Loucy (cell line): ENCODE results near the gene MED29.

Source experiments
- H2AFZ ChIP-seq: fragments of 200-600 bp; sonication (generic); 2 replicates; pipeline ENCODE4 v1.6.0; 2016; ENCODE audit warnings: antibody characterized with exemption, mild to moderate bottlenecking, low read length, moderate library complexity
- H3F3A ChIP-seq: fragments of 200-600 bp; 2 replicates; pipeline ENCODE4 v1.6.0; 2016; ENCODE audit warnings: antibody characterized with exemption, low read depth, mild to moderate bottlenecking
- H3K27me3 ChIP-seq: fragments of 200-600 bp; sonication (generic); 2 replicates; pipeline ENCODE4 v1.6.1; 2014; ENCODE audit warnings: low read length, mild to moderate bottlenecking; ENCODE audit not compliant: insufficient read depth, poor library complexity, severe bottlenecking
- H3K36me3 ChIP-seq: fragments of 200-600 bp; sonication (generic); 2 replicates; pipeline ENCODE4 v1.6.1; 2016; ENCODE audit warnings: low read length; ENCODE audit not compliant: insufficient read depth
- H3K4me1 ChIP-seq: fragments of 200-600 bp; sonication (generic); 2 replicates; pipeline ENCODE4 v1.5.1; 2014; ENCODE audit warnings: low read length, mild to moderate bottlenecking; ENCODE audit not compliant: insufficient read depth, poor library complexity, severe bottlenecking
- H3K4me2 ChIP-seq: fragments of 200-600 bp; sonication (generic); 2 replicates; pipeline ENCODE4 v1.6.0; 2014; ENCODE audit warnings: antibody characterized with exemption, low read length, low read depth, mild to moderate bottlenecking; ENCODE audit not compliant: poor library complexity, severe bottlenecking
- H3K4me3 ChIP-seq: fragments of 200-600 bp; sonication (generic); 2 replicates; pipeline ENCODE4 v1.5.1; 2014; ENCODE audit warnings: low read length, mild to moderate bottlenecking, mixed read lengths; ENCODE audit not compliant: poor library complexity, severe bottlenecking
- H3K79me2 ChIP-seq: fragments of 200-600 bp; sonication (generic); 2 replicates; pipeline ENCODE4 v1.6.1; 2014; ENCODE audit warnings: low read length; ENCODE audit not compliant: insufficient read depth
- H3K9ac ChIP-seq: fragments of 200-600 bp; sonication (generic); 2 replicates; pipeline ENCODE4 v1.6.0; 2014; ENCODE audit warnings: mild to moderate bottlenecking, low read depth, low read length, moderate library complexity; ENCODE audit not compliant: poor library complexity, severe bottlenecking
- H3K9me2 ChIP-seq: fragments of 200-600 bp; sonication (generic); replicated peaks from 2 replicates; pipeline ENCODE4 v1.6.1; 2016; ENCODE audit warnings: low read depth, low read length, mixed read lengths
- H3K9me3 ChIP-seq: fragments of 200-600 bp; sonication (generic); 2 replicates; pipeline ENCODE4 v1.6.1; 2014; ENCODE audit warnings: mild to moderate bottlenecking, antibody characterized with exemption, low read length, low read depth; ENCODE audit not compliant: insufficient read depth
- H4K20me1 ChIP-seq: fragments of 200-600 bp; sonication (generic); 2 replicates; pipeline ENCODE4 v1.6.0; 2014; ENCODE audit warnings: antibody characterized with exemption, low read length, mild to moderate bottlenecking; ENCODE audit not compliant: insufficient read depth, poor library complexity, severe bottlenecking
- EZH2phosphoT487 ChIP-seq: fragments of 200-600 bp; IDR thresholded peaks from 2 replicates; pipeline ENCODE4 v1.6.1; 2018; ENCODE audit warnings: antibody characterized with exemption, mild to moderate bottlenecking, moderate library complexity, borderline replicate concordance
- TF ChIP-seq, protein P1 (sequence below): fragments of 200-600 bp; sonication (generic); conservative IDR thresholded peaks from 2 replicates; pipeline ENCODE4 v1.5.1; 2014; ENCODE audit warnings: mild to moderate bottlenecking, antibody characterized with exemption, low read length

Gene MED29

GRCh38 chr19:39379865-39380396 is 11.2 kb upstream of the MED29 start:
- H2AFZ ChIP-seq = no peak overlapping the region
- H4K20me1 ChIP-seq = no peaks in the 10 kb centered on the region
- H3K4me2 ChIP-seq = no peak overlapping the region
- no peaks in the 10 kb centered on the region for H3K9me3 ChIP-seq
- no peaks in the 10 kb centered on the region for H3K4me1 ChIP-seq
- no peaks in the 10 kb centered on the region for H3K79me2 ChIP-seq
- H3F3A ChIP-seq = no peaks in the 10 kb centered on the region
- peaks cover 80% of the 10 kb centered on the region; the same call in 1 of the 2 replicates for H3K36me3 ChIP-seq
- H3K27me3 ChIP-seq = no peaks in the 10 kb centered on the region
- H3K9ac ChIP-seq = no peak overlapping the region
- no peak overlapping the region for H3K4me3 ChIP-seq
- no peaks in the 10 kb centered on the region for H3K9me2 ChIP-seq
- TF ChIP-seq EZH2phosphoT487 = no peak
- TF ChIP-seq, protein P1, sequence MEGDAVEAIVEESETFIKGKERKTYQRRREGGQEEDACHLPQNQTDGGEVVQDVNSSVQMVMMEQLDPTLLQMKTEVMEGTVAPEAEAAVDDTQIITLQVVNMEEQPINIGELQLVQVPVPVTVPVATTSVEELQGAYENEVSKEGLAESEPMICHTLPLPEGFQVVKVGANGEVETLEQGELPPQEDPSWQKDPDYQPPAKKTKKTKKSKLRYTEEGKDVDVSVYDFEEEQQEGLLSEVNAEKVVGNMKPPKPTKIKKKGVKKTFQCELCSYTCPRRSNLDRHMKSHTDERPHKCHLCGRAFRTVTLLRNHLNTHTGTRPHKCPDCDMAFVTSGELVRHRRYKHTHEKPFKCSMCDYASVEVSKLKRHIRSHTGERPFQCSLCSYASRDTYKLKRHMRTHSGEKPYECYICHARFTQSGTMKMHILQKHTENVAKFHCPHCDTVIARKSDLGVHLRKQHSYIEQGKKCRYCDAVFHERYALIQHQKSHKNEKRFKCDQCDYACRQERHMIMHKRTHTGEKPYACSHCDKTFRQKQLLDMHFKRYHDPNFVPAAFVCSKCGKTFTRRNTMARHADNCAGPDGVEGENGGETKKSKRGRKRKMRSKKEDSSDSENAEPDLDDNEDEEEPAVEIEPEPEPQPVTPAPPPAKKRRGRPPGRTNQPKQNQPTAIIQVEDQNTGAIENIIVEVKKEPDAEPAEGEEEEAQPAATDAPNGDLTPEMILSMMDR = no peak

- no peak overlapping the region for H3K4me3 ChIP-seq
- no peaks in the 10 kb centered on the region for H3F3A ChIP-seq
- H3K27me3 ChIP-seq = no peaks in the 10 kb centered on the region
- no peaks in the 10 kb centered on the region for H3K9me2 ChIP-seq
- no peak overlapping the region for H2AFZ ChIP-seq
- no peak overlapping the region for H3K9ac ChIP-seq
- H3K36me3 ChIP-seq = peaks cover 78% of the 10 kb centered on the region; the same call in 1 of the 2 replicates
- H3K9me3 ChIP-seq = no peaks in the 10 kb centered on the region
- TF ChIP-seq, protein P1 = no peak
- no peak for TF ChIP-seq EZH2phosphoT487
- H3K4me2 ChIP-seq = no peak overlapping the region
- no peaks in the 10 kb centered on the region for H3K4me1 ChIP-seq
- no peaks in the 10 kb centered on the region for H4K20me1 ChIP-seq
- no peaks in the 10 kb centered on the region for H3K79me2 ChIP-seq
Observed at GRCh38 chr19:39380521-39381502, 10.4 kb upstream of the MED29 start.

DNA sequence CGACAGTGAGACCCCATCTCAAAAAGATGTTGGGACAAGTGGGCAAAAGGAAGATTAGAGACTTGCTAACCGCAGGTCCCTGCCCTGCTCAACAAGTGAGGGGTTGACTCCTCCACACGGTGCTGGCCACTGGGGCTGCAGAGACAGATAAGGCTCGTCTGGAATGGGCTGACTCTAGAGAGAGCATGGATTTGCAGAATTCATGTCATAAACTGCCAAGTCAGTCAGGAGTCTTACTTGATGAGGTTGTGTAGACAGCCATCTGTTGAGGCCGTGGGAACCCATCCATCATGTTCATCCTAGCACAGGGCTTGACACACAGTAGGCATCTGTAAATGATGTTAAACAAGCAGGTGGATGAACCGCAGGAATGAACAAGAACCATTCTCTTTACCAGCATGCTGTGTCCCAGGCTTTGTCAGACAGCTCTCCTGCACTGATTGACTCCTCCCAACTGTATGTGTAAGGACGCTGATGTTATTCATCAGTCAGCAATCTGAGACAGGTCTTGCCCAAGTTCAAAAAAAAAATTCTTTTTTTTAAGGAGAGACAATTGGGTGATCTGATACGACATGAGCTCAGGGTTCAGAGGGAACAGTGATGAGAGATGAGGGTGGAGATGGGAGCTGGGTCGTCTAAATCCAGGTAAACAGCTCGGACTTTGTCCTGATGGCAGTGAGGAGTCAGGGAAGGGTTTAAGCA is 9.1 kb upstream of the MED29 start:
- Histone ChIP-seq H3K4me3 (no peak overlapping the region), H3K36me3 (peaks cover 78% of the 10 kb centered on the region; the same call in 1 of the 2 replicates), H3K9me2 (no peaks in the 10 kb centered on the region), H2AFZ (no peak overlapping the region), H3K4me2 (no peak overlapping the region), H3K9ac (no peak overlapping the region), H3F3A (no peaks in the 10 kb centered on the region), H3K9me3 (no peaks in the 10 kb centered on the region), H3K4me1 (no peaks in the 10 kb centered on the region), H3K79me2 (no peaks in the 10 kb centered on the region), H3K27me3 (no peaks in the 10 kb centered on the region), H4K20me1 (no peaks in the 10 kb centered on the region)
- TF ChIP-seq, protein P1 = no peak
- no peak for TF ChIP-seq EZH2phosphoT487
